Brain pericyte (primary cell): ENCODE results near the gene NDUFAF4.
"Not testable (repeated sequence)": the region's sequence is repeated elsewhere in the genome, so short reads cannot be mapped to it uniquely, and the experiment has no call there.

ENCODE experiments used
- DNase-seq: peaks from one replicate; pipeline ENCODE4 v3.0.0-alpha.2; 2012; ENCODE audit warnings: low read depth, low spot score

NDUFAF4 gene

GRCh38 chr6:96899019-96899418, 1.3 kb upstream of the NDUFAF4 start:
- peak; percentile 17 for DNase-seq

GRCh38 chr6:96898241-96898851, 655 bp upstream of the NDUFAF4 start:
- DNase-seq, result no peak

DNA sequence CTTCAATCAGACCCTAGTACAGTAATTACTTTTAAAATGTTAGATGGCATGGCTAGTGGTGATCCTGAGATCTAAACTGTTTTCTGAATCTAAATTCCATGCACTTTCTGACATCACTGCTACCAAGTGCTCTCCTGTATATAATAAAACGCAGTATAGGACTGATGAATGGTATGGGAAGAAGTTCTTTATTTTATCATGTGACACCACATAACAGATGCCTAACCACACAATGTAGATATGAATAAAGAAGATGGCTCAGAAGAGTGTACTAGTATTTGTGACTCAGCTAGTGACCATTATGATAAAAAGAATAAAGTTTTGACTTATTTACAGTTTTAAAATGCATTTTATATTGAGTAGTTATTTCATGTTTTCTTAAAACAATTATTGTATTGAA, 8.5 kb downstream of the NDUFAF4 start:
- no peak for DNase-seq

- DNase-seq, result no peak
Measured at GRCh38 chr6:96888745-96889144, 8.9 kb downstream of the NDUFAF4 start.

- DNase-seq, result no peak
Measured at GRCh38 chr6:96886519-96886918, 11.2 kb downstream of the NDUFAF4 start.

GRCh38 chr6:96885187-96885631, 12.5 kb downstream of the NDUFAF4 start:
- not testable (repeated sequence) for DNase-seq

DNA sequence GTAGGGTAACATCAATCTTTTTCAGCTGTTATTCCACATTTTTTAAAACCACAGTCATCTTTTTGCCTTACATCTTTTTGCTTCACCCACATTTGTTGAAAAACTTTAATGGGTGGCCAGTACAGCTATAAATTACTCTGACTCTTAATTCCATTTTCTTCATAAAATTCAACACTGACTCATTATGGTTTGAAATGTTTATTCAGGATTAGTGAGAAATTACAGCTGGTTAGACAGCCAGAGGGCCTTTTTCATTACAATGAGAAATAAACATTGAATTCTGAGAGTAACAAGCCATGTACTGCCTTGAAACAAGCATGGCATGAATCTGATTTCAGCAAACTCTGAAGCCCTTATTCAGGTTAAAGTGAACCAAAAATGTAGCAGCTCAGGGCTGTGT, 19.5 kb downstream of the NDUFAF4 start:
- no peak for DNase-seq

DNA sequence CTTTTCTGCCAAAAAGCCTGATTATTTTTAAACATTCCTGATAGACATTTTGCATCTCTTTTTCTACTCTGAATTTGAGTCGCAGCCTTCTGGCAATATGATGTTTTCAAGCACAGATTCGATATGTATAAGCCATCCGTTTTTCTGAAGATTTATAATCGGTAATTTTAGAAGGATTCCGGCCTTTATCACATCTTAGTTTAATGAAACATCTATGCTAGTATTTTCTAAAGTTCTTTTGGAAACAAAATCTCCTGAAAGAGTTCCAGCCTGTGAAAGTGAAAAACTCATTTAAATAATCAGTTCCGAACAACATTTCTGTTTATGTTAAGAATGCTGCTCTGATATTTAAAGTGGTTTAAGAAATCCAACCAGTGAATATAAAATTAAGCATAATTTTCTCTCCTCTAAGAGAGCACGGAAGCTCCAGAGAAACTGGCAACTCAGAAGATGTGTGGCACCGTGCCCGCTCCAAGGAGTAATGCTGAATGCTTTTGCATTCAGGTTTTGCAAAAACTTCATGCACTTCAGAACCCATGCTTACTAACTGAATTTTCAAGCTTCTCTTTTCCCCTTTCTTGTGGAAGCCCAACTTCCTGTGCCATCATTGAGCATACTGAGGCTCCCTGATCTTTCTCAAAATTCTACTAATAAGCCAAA, 20.7 kb downstream of the NDUFAF4 start:
- no peak for DNase-seq

DNA sequence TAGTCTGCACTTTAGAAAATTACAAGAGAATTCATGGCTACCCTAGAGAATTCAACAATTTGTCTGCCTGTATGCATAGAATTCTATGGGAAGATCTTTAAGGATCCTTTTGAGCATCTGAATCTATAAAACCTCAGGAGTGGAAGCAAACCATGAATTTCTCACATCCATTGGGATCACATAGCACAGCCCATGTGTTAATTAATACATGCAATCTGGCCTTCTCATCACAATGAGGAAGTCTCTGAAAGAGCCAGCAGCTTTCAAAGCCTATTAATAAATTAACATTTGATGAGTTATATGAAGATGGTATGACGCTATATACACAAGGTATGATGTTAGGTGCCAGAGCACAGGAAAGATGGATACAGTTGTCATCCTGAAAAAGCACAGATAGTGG, 24.7 kb downstream of the NDUFAF4 start:
- DNase-seq, result no peak

GRCh38 chr6:96865055-96865405, 32.7 kb downstream of the NDUFAF4 start:
- no peak for DNase-seq

- no peak for DNase-seq
Measured at GRCh38 chr6:96864216-96865054, 33.3 kb downstream of the NDUFAF4 start.

DNA sequence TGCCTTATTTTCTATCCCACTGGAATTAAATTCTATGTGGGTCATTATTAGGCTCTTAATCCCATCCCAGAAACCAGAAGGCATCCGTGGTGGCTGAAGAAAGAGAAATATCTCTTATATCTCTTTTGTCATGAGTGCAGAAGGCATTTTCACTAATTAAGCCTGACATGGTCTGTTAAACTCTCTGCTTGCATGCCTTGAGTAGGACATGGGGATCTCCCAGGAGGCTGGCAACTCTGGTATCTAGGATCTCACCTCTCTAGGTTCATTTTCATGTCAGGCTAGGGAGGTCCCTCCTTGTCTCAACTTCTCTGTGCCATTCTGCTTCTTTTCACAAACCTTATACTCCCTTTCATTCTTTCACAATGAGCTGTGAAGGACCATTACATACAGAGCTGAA, 35.1 kb downstream of the NDUFAF4 start:
- no peak for DNase-seq

- no peak for DNase-seq
Measured at GRCh38 chr6:96861588-96861987, 36.1 kb downstream of the NDUFAF4 start.

GRCh38 chr6:96856856-96857255, 40.8 kb downstream of the NDUFAF4 start:
- no peak for DNase-seq

- no peak for DNase-seq
Measured at GRCh38 chr6:96853083-96853482, 44.6 kb downstream of the NDUFAF4 start.

DNA sequence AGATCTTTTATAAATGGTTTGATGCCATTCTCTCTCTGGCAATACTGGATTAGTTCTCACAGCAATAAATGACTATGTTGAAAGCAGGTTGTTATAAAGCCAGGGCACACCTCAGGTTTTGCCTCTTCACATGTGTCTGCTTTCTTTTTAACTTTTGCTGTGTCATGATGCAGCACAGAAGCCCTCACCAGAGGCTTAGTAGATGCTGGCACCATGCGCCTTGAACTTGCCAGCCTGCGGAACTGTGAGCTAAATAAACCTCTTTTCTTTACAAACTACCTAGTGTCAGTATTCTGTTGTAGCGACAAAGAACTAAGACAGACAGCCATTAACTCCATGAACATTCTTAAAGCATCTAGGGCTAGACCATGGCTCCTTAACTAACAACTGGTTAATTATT, 45.1 kb downstream of the NDUFAF4 start:
- DNase-seq, result no peak

DNA sequence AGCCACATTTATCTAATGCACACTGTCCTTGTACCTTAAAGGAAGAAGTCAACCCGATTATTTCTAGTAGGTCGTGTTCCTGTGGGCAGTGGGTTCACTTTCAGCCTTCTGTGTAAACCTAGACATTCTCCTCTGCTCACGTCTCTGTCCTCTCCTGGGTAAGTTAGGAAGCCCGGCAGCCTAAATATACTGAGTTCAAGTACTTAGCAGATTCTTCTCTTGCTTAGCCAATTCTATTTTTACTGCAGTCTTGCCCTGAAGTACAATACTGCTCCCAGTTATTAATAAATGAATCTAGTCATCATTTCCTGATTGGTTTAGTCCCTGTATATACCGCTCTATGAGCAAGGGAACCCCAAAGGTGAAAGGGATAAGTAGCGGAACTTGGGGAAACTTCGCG, 45.8 kb downstream of the NDUFAF4 start:
- DNase-seq, result no peak

GRCh38 chr6:96849615-96850014, 48.1 kb downstream of the NDUFAF4 start:
- no peak for DNase-seq

- no peak for DNase-seq
Measured at GRCh38 chr6:96844530-96844929, 53.2 kb downstream of the NDUFAF4 start.

- DNase-seq, result no peak
Measured at GRCh38 chr6:96841345-96841744, 56.3 kb downstream of the NDUFAF4 start.
